ENCODE data around the gene PANK1.

Gene PANK1

GRCh38 chr10:89644967-89645741, at the start of gene PANK1:
PANK1 (minus strand) TSS chr10:89645242; CDS start chr10:89644891, 351 bp downstream.
- peak within 1 kb of the TSS; percentile 96 for H3K27ac ChIP-seq
- TF ChIP-seq ZFX (IDR thresholded peaks at IDR 0.05; ENCODE audit: borderline replicate concordance) = no peak
- no peak for TF ChIP-seq CTCF (IDR thresholded peaks at IDR 0.05)

- TF ChIP-seq ZFX (IDR thresholded peaks at IDR 0.05; ENCODE audit: borderline replicate concordance) (no peak), CTCF (IDR thresholded peaks at IDR 0.05) (no peak)
- H3K27ac ChIP-seq = no peak overlapping the region
Measured at GRCh38 chr10:89693176-89693575, 48.1 kb upstream of the PANK1 start.

- H3K27ac ChIP-seq = no peak overlapping the region
- no peak for TF ChIP-seq CTCF (IDR thresholded peaks at IDR 0.05)
- no peak for TF ChIP-seq ZFX (IDR thresholded peaks at IDR 0.05; ENCODE audit: borderline replicate concordance)
Measured at GRCh38 chr10:89692416-89692815, 47.4 kb upstream of the PANK1 start.

GRCh38 chr10:89690027-89690426, 45.0 kb upstream of the PANK1 start:
- TF ChIP-seq ZFX (IDR thresholded peaks at IDR 0.05; ENCODE audit: borderline replicate concordance) (no peak), CTCF (IDR thresholded peaks at IDR 0.05) (no peak)
- H3K27ac ChIP-seq = no peak overlapping the region

GRCh38 chr10:89685936-89686335, 40.9 kb upstream of the PANK1 start:
- TF ChIP-seq CTCF (IDR thresholded peaks at IDR 0.05) (no peak), ZFX (IDR thresholded peaks at IDR 0.05; ENCODE audit: borderline replicate concordance) (no peak)
- H3K27ac ChIP-seq = no peak overlapping the region

- no peak for TF ChIP-seq ZFX (IDR thresholded peaks at IDR 0.05; ENCODE audit: borderline replicate concordance)
- TF ChIP-seq CTCF (IDR thresholded peaks at IDR 0.05) = no peak
- no peak overlapping the region for H3K27ac ChIP-seq
Measured at GRCh38 chr10:89684604-89685003, 39.6 kb upstream of the PANK1 start.

GRCh38 chr10:89683883-89684282, 38.8 kb upstream of the PANK1 start:
- no peak overlapping the region for H3K27ac ChIP-seq
- TF ChIP-seq ZFX (IDR thresholded peaks at IDR 0.05; ENCODE audit: borderline replicate concordance) (no peak), CTCF (IDR thresholded peaks at IDR 0.05) (no peak)
